ENCODE measurements around the gene FBXO15.

FBXO15 gene

GRCh38 chr18:74050807-74051206, 96.8 kb downstream of the FBXO15 start:
- peak in 1 of 2 donors; percentile 19 for DNase-seq

- DNase-seq, result no peak
Measured at GRCh38 chr18:74040459-74041332, 106.9 kb downstream of the FBXO15 start.

- no peak for DNase-seq
Measured at GRCh38 chr18:74040008-74040407, 107.6 kb downstream of the FBXO15 start.

GRCh38 chr18:74029161-74029560, 118.5 kb downstream of the FBXO15 start:
- no peak for DNase-seq

Data from hippocampal formation (tissue), 2 donors.